H1 (cell line): ENCODE results near the gene TBKBP1. TPM values are rescaled to one million over a fixed set of nuclear protein-coding genes. Genes with fewer than 3 reads are reported as not detected.

ENCODE experiments used
- PHF8 ChIP-seq: fragments of 200-600 bp; sonication (generic); conservative IDR thresholded peaks from 2 replicates; pipeline ENCODE4 v1.7.1; 2012; ENCODE audit warnings: low read depth, mild to moderate bottlenecking, inconsistent platforms, low read length, moderate library complexity
- polyA plus RNA-seq, 7 experiments: library from polyadenylated mRNA; depleted of rRNA in 3 of 7; stranded (reverse) in 5 of 7; unstranded in 2 of 7; fragments of >200 nt in 5 of 7; fragments of 200-250 nt in 2 of 7; gene quantifications; 1 replicate in 5 of 7; 2 replicates in 1 of 7; 4 replicates in 1 of 7; pipeline versions ENCODE4 v1.2.1 to v1.2.3, GENCODE V29; 2011 to 2013; ENCODE audit warnings: missing spikeins in 2 of 7, mixed read lengths in 2 of 7
- total RNA-seq: library from RNA; stranded (reverse); fragmentation: NEBNext Ultra II Directional; extraction: Animal tissue kit (Norgen Biotek cat#: 25700); gene quantifications from 2 replicates; pipeline ENCODE4 v1.2.1, GENCODE V29; 2021

The TBKBP1 gene
- total and polyA plus RNA-seq, 2 of the 8 experiments (the other 6 are each of a cell fraction or from before 2014, with no cell fraction given), result 6.3 to 15.1 TPM

GRCh38 chr17:47712330-47713023, 18.5 kb downstream of the TBKBP1 start (continued):
- no peak for TF ChIP-seq PHF8
